LHCN-M2 (cell line): Measurements from ENCODE around the gene GSG1L2. TPM values are rescaled to one million over a fixed set of nuclear protein-coding genes. Genes with fewer than 3 reads are reported as not detected.

Experiments
- DNase-seq: peaks from one replicate; pipeline ENCODE4 v3.0.0-alpha.2; 2012; ENCODE audit warnings: low read depth
- polyA plus RNA-seq: library from polyadenylated mRNA; unstranded; fragments of >200 nt; gene quantifications from one replicate; pipeline ENCODE4 v1.2.1, GENCODE V29; 2012; ENCODE audit warnings: missing spikeins
- total RNA-seq: library from RNA; depleted of rRNA; stranded (reverse); fragments of >200 nt; gene quantifications from 2 replicates; pipeline ENCODE4 v1.2.3, GENCODE V29; 2014; rRNA removed

The GSG1L2 gene
- not detected in 2 replicates for total RNA-seq
- polyA plus RNA-seq: not detected

DNA sequence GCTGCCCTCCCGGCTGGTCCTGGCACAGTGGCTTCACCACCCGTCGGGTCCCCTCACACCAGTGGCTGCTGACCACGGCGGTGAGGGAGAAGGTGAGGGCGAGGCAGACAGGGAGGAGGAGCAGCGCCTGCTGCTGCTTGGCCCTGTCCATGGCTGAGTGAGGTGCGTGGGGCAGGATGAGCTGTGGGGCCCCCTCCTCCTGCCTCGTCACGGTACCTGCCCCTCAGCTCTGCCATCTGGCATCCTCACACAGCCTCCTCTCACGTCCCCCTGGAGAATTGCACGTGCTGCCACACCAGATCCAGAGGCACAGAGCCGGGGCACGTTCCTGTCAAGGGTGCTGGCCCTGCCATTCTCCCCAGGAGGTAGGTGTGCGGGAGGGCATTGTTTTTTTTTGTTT lies at the start of gene GSG1L2:
Gene GSG1L2, minus strand, starts transcription at position 159 of the 400 bp plus-strand sequence. Its CDS starts 8 bp downstream, at position 151.
- DNase-seq: no peak

DNA sequence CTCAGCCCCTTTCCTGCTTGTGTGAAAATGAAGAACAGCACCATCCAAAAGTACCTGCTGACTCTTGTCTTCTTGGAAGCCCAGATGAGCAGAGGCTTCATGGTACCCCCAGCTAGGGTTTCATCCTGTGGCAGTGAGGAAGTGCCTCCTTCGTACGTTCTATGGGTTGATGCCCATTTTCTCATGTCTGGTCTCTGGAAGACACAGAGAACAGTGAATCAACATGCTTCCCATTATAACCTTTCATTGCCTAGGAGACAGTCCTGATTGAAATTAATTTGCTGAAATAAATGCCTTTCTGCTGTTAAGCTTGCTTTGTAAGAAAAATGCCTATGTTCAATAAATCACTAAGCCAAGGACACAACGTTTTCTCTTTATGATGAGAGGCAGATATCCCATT lies 46.7 kb upstream of the GSG1L2 start:
- DNase-seq: no peak

DNA sequence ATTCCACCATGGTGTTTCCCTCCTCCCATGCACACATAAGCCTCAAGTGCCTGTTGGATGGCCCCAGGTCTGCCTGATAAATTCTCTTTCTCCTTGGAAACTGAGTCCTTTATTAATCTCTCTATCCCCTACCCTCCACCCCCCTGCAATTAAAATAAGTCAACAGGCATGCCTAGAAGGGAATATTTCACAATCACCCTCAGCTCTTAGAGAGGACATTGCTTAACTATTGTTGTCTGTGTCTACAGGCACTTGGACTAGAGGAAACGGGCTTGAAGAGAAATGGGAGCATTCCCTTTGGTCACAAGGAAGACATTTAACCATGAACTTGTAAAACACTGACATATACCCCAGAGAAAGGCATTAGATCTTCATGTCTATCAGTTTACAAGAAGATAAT lies 43.7 kb upstream of the GSG1L2 start:
- no peak for DNase-seq

DNA sequence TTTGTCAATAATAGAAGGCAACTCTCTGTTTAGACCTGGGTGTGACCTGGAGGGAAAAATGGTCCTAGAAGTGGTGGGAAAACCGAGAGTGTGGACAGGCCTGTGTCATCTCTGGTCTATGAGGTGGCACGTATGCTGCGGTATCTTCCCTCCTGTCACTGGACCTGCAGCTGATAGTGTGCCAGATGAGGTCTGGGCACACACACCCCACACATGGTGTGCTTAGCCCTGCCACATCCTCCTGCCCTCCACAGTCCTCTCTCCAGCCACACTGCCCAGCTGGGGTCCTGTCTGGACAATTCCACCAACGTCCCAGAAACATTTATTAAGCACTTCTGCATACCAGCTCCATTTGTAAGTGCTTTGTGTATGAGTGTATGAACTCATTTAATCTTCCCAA lies 41.1 kb upstream of the GSG1L2 start:
- no peak for DNase-seq

DNA sequence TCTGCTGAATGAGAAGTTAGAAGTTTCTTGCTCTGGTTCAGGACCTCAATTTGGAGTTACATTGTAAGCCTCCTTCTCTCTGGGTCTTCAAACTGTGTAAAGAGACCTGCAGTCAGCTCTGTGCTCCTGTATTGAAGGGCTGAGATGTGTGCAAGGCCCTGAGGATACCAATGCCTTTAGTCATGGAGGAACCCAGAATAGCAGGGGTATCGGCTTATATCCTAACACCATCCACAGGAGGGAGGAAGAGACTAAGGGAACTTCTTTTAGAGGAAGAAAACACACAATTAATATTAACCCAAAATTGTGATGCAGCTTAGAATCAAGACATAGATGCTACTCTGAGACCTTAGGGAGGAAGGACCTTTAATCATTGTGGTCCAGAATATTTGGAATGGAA lies 40.3 kb upstream of the GSG1L2 start:
- no peak for DNase-seq

DNA sequence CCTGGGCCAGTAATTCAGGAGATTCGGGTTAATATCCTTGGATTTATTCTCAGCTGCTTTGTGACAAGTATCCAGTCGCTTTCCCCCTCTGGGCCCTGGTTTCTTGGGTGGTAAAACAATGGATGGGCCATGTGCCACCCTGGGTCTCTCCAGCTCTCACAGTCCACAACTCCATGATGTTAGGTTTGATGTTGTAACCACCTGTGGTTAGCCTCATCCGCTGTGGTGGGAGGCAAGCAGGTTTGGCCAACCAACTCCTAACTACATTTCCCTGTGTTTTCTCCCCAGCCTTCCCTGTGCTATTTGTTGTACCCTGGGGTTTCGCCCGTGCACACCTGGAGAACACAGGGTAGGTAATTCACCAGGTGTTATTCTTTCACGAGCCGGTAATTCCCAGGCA lies 39.0 kb upstream of the GSG1L2 start:
- no peak for DNase-seq

DNA sequence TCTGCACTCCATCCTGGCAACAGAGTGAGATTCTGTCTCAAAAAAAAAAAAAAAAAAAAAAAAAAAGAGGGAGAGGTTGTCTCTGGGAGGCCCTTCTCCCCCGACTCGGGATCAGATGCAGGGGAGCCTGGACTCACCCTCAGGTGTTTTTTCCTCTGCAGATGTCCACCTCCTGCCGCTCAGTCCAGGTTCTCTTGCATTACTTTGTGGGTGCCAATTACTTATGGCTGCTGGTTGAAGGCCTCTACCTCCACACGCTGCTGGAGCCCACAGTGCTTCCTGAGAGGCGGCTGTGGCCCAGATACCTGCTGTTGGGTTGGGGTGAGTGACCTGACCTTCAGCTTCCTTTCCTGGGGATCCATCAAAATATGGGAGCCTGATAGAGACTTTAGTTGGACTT lies 37.9 kb upstream of the GSG1L2 start:
- no peak for DNase-seq

DNA sequence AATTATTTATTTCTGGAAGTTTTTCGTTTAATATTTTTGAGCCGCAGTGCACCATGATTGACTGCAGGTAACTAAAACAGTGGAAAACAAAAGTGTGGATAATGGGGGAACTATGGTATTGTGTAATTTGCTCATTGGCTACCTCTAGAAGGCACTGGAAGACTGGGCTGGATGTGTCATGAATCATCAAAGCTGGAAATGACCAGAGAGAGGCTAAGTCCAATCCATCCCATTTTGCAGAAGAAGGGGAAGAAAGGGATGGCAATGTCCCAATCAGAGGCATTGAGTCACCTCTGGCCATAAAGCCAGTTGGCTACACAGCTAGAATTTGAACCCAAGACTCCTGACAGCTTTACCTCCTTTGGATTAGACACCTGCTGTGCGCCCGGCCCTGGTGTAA lies 33.2 kb upstream of the GSG1L2 start:
- DNase-seq: no peak

DNA sequence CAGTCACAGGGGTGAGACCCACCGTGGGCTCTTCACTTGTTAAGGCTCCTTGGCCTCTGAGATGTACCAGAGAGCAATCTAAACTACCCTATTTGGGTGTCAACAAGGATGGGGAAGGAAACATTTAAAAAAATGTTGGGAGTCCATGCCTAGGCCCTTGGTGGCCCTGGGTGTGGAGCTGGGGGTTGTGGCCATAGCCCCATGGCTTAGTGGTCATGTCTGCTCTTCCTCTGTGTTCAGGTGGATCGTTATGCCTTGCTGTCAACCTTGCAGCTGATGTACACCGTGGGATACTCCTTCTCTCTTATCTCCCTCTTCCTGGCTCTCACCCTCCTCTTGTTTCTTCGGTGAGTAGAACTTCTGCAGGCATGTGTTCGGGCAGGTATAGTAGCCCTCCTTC lies 32.4 kb upstream of the GSG1L2 start:
- no peak for DNase-seq

DNA sequence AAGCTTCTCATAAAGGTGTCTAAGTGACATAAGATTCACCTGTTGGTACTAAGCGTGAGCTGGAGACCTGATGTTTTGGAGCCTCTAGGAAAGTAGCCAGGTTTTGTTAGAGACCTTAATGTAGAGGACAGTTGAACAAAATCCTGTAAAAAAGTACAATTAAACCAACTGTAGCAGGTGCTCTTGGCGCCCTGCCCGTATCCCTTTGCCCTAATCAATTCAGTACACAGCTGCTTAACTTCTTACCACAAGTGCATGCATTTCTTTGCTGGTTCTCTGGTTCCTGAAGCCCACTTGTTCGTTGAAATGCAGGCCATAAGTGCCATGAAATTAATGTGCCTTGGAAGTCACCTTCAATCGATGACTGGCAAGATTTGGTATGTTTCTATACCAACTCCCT lies 28.3 kb upstream of the GSG1L2 start:
- no peak for DNase-seq

DNA sequence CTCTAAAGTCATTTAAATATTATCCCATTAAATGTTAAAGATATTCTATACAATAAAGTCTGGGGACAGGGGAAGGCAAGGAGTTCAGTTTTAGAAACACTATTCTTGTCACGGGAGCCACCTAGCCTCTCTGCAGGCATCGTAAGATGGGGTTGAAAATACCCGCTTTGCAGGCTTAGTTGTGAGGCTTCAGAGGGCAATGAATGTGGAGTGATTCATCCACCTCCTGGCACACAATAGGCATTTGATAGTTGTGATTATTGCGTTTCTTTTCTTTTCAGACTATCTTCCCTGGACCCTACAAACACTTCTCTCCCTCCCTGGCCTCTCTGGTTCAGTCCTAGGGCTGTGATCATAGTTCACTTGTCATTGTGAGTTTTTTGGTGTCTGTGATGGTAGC lies 23.4 kb upstream of the GSG1L2 start:
- DNase-seq: no peak

DNA sequence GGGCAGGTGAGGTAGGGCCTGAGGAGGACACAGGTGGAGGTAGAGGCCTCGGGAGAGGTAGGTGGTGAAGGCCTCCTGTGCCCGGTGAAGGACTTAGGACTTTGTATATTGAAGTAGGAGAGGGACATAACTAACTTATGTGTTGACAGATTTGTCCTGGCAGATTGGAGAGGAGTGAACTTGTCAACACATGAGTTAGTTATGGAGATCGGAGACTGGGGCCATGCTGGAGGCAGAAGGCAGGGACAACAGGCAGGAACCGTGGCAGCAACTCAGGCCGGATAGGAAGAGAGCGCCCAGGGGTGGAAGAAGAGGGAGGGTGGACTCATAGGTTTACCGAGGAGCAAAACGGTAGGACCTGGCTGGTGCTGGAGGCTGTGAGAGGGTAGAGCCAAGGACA lies 22.3 kb upstream of the GSG1L2 start:
- no peak for DNase-seq

DNA sequence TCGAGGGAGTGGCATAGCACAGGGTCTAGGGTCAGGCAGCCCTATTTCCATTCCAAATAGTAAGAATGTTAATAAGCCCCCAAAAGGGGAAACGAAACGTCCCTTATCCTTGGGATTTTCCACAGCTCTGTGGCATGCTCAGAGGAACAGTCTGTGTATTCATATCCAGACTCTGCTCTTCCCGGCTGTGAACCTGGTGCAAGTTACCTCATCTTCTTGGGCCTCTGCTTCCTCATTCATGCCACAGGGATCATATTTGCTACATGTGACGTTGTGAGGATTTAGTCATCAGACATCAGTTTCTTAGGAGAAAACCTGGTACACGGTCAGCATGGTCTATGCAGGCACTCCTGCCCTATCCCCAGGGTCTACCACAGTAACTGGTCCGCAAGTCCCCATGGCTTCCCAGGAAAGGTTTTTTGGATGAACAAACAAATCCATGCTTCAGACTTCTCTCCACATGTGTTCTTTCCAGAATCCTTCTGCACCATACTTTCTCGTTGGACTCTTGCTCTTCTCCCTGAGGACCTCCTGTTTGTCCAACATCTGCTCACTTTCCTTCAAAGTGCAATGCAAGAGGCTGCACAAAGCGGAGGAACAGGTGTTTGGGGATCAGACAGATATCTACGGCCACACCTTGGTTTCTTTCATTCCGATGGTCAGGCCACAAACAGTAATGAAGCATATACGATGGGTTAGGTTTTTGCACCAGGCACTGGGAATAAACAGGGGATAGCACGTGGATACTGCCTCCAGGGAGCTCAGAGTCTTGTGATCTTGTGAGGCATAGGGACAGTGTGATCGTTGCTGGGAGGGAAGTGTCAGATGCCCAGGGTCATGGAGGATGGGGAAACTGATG lies 21.5 kb upstream of the GSG1L2 start:
- DNase-seq: no peak

DNA sequence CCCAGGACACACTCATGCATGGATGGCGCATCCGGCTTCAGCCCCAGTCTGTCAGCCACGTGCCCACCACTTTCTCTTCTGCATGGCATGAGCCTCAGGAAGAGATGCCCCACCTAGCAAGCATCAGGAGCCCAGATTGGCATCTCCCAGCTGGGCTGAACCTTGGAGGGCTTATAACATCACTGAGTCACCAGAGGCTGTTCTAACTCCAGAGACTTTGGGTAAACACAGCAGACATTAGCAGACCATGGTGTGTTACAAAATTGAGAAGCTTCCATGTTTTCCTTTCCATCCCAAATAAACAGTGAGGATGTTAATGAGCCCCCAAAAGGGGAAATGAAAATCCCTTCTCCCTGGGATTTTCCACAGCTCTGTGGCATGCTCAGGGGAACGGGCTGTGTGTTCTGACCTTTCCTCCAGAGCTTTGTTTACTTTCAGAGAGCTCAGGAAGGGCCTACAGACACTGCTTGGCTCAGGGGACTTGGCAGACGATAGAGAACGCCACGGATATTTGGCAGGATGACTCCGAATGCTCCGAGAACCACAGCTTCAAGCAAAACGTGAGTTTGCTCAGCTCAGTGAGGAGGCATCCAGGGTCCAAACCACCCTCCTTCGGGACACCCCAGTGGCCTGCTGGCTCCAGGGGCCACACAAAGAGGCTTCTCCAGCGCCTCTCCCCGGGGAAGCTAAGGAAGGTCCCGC lies 20.3 kb upstream of the GSG1L2 start:
- no peak for DNase-seq

DNA sequence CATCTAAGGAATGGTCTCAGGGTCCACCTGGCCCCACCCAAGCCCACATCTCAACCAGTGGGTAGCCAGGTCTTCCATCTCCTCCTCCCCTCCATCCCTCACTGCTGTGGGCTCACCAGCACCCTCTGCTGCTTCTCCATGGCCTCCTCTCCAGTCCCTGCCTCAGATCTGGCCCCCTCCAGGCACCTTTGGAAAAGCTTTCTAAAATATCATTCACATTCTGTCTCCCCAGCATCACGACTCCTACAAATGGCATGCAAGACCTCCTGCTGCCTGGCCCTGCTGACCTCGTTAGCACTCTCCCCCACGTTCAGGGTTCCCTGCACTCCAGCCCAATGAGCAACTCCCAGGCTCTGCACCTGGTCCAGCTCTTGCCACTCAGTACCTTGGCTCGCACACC lies 17.6 kb upstream of the GSG1L2 start:
- no peak for DNase-seq

DNA sequence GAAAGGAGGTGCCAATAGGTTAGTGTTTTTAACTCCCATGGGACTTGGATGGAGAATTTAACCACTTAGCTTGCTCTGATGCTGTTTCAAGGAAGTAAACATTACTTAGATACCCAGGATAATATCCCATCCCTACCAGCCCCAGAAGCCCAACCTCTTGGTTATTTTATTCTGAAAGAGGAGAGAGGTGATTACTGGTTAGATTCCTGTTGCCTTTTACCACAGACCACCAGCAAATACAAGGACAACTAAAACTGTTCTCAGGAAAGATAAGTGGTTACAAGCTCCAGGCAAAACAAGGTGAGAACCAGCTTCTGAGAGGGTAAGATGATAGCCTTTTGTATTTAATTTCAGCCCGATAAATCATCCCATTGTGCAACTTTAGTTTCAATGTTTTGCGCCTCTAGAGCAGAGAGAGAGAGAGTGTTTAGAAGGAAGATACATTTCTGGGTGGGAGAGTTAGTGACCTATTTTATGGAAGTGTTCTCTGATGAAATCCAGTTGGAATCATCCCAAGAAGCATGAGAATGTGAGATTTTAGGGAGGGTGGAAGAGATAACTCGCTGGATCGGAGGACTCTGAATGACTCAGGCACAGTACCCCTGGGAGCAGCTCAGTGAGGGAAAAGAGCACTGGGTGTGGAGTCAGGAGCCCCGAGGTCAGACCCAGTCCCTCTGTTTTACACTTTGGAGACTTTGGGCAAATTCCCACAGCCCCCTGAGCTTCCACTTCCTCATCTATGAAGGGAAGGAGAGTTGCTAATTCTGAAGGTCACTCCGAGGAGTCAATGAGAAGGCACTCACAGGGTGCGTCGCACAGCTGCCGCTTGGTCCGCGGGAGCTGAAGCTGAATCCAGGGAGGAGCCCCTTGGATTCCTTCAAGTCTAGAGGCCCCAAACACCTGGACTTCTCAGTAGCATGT lies 15.9 kb upstream of the GSG1L2 start:
- peak; percentile 3 for DNase-seq

DNA sequence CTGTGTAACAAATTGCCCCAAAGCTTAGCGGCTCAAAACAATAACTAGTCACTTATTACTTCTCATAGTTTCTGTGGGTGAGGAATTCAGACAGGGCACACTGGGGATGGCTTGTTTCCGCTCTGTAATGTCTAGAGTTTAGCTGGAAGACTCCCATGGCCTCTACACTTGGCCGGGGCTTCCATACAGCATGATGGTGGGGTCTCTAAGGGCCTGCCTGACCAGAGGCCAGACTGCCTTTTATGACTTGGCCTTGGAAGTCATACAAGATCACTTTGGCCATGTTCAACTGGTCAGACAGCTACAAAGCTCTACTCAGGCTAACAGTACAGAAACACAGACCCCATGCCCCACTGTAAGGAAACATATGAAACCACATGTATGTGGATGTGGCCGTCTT lies 12.0 kb upstream of the GSG1L2 start:
- DNase-seq: no peak

DNA sequence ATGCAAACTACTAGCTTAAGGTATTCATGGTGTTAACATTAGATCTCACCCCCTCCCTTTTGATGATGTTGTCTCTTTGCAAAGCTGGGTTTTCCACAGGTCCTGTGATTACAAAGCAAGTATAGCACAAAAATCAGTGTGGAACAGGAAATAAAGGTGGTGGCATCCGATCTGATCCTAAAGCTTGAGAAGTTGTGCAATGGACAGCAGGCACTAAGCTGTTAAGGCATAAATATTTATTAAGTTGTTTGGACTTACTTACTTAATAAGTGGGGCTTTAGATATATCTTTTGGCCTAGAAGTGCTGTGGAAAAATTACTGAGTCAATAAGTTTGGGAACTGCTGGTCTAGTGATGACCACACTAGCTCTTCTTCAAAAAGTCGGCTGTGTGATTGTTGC lies 8.8 kb upstream of the GSG1L2 start:
- DNase-seq: no peak

DNA sequence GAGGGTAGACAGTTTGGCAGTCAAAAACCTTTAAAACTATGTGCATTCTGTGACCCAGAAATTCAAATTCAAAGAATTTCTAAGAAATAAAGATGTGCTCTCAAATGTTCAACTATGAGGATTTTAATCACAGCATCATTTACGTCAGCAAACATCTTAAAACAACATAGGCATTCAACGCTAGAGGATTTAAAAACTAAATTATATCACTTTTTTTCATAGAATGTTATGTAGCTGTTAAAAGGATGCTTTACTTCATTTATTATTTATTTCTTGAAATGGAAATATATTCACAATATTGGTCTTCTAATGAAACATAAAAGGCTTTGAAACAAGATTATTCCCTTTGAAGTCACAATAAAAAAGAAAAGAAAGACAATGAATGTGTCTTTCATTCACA lies 7.5 kb upstream of the GSG1L2 start:
- no peak for DNase-seq

DNA sequence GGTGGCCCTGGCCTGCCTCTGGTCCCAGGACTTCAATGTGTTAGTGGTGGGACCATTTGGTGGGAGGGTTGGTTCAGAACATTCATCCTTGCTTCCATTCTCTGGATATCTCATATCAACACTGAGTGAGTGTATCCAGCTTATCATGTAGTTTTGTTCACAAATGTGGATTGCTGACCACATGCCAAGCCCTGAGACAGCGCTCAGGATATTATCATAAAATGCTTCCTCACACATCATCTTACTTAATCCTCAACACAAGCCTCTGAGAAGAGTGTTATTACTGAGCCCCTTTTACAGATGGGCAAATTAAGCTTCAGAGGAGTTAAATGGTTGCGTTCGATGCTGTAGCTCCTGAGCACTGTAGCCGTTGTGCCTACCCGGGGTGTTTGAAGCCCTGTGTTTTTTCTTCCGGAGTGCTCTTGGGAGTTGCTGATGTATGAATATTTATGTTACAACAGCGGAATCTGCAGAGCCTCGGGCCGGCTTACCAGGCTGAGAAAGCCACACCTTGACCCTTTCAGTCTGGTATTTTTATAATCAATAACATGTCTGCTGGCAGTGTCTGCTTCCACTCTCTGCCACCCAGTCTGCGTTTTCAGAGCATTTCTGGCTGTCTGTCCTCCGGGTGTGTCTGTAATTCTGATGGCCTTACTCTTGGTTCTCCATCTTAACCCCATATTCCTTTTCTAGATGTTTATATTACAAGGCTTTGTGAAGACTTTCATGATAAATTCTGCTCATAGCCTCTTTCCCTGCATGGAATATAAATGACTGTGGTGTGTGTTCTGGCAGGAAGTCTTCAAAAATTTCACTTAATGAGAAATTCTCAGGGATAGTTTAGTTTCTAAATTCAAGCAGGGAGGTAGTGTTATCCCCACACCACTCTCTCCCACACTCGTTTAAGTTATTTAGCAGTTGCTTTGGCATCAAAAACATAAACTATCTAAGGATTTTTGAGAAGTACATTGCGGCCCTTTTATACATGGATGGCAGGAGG lies 6.7 kb upstream of the GSG1L2 start:
- no peak for DNase-seq

DNA sequence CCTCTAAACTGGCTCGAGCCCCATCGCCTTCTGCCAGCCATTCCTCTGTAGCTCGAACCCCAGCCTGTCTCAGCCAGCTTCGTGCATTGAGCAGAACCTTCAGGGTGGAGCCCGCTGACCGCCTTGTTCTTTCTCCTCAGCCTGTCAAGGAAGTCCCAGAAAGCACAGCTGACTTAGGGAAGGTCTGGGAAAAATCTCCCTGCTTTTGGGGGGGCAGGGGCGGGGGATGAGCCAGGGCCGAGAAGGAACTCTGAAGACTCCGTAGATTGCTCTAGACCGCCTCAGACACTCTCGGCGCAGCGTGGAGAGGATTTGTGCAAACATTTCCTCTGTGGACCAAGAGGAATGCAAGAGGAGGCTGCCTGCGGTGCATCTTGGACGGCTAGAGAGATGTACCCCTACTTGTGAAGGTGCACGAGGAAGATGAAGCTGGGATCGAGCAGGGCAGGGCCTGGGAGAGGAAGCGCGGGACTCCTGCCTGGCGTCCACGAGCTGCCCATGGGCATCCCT lies 3.8 kb upstream of the GSG1L2 start, which contains the start of gene GLP2R:
Gene GLP2R, plus strand, starts transcription at position 284 of the 510 bp plus-strand sequence. Its CDS starts 140 bp downstream, at position 424.
- DNase-seq: no peak
